B cell (primary cell): ENCODE measurements around the gene MT1A. TPM values are rescaled to one million over a fixed set of nuclear protein-coding genes. Genes with fewer than 3 reads are reported as not detected.

Experiments used
- ATAC-seq: fragments of 200-7000 bp; cut with Tn5 transposase; one replicate; pipeline ENCODE4 v1.10.0; 2021; ENCODE audit warnings: low read depth, mild to moderate bottlenecking, moderate number of reproducible peaks, moderate library complexity
- CTCF ChIA-PET: fragments of 350-600 bp; sonication (Branson Sonifier 250); formaldehyde crosslinking; loops from one replicate; lab custom pipeline; 2021; ENCODE audit warnings: antibody characterized with exemption, inconsistent platforms; lab: Charles Lee
- POLR2A ChIA-PET: fragments of 350-600 bp; sonication (Branson Sonifier 250); formaldehyde crosslinking; loops from one replicate; lab custom pipeline; 2021; ENCODE audit warnings: antibody characterized with exemption; lab: Charles Lee
- DNase-seq: peaks from one replicate; pipeline ENCODE4 v3.0.0; 2013
- H2AFZ ChIP-seq: 2 replicates; pipeline ENCODE4 v1.6.1; 2012; ENCODE audit warnings: mild to moderate bottlenecking, low read depth, low read length; ENCODE audit not compliant: insufficient read depth, poor library complexity, severe bottlenecking
- H3K27ac ChIP-seq, 2 donors: 1 replicate in 1 of 2; 2 replicates in 1 of 2; pipeline ENCODE4 v1.5.1; 2012 to 2013; ENCODE audit warnings: low read length in 2 of 2, mild to moderate bottlenecking in 2 of 2, moderate library complexity in 1 of 2
- H3K27me3 ChIP-seq, 4 experiments: fragments of 200-600 bp in 1 of 4; sonication (generic) in 1 of 4; replicated peaks in 1 of 4; 1 replicate in 2 of 4; 2 replicates in 2 of 4; pipeline versions ENCODE4 v1.6.1 to v1.7.0; 2013 to 2016; ENCODE audit warnings: low read length in 3 of 4, mild to moderate bottlenecking in 2 of 4, mixed read lengths in 1 of 4, moderate library complexity in 1 of 4; ENCODE audit not compliant: insufficient read depth in 4 of 4, control insufficient read depth in 3 of 4; ENCODE audit errors: control extremely low read depth in 1 of 4
- H3K36me3 ChIP-seq, 2 experiments: replicated peaks in 1 of 2; 1 replicate in 1 of 2; 2 replicates in 1 of 2; pipeline versions ENCODE4 v1.6.1 to v1.7.1; 2013; ENCODE audit warnings: low read length in 1 of 2; ENCODE audit not compliant: insufficient read depth in 2 of 2, control insufficient read depth in 1 of 2; ENCODE audit errors: control extremely low read depth in 1 of 2, extremely low read depth in 1 of 2
- H3K4me1 ChIP-seq, 2 donors: fragments of 200-600 bp in 1 of 2; sonication (generic) in 1 of 2; 1 replicate in 1 of 2; 2 replicates in 1 of 2; pipeline versions ENCODE4 v1.5.1 to v1.6.1; 2013 to 2017; ENCODE audit warnings: low read length in 2 of 2; ENCODE audit not compliant: control insufficient read depth in 2 of 2, insufficient read depth in 2 of 2
- H3K4me2 ChIP-seq: replicated peaks from 2 replicates; pipeline ENCODE3; 2012; ENCODE audit warnings: mild to moderate bottlenecking, low read depth, low read length; ENCODE audit not compliant: poor library complexity, severe bottlenecking
- H3K4me3 ChIP-seq, 5 experiments: fragments of 200-600 bp in 1 of 5; sonication (generic) in 1 of 5; 1 replicate in 3 of 5; 2 replicates in 2 of 5; pipeline versions ENCODE4 v1.5.1 to v1.7.0; 2011 to 2016; ENCODE audit warnings: low read length in 4 of 5, mild to moderate bottlenecking in 4 of 5, low read depth in 2 of 5, control low read depth in 1 of 5, moderate library complexity in 1 of 5; ENCODE audit not compliant: insufficient read depth in 1 of 5; ENCODE audit errors: control extremely low read depth in 1 of 5, extremely low read depth in 1 of 5
- H3K79me2 ChIP-seq: fragments of 200-600 bp; sonication (generic); one replicate; pipeline ENCODE4 v1.6.0; 2016; ENCODE audit warnings: low read length; ENCODE audit not compliant: control insufficient read depth, insufficient read depth
- H3K9ac ChIP-seq: fragments of 200-600 bp; sonication (generic); 2 replicates; pipeline ENCODE4 v1.6.1; 2017; ENCODE audit warnings: mild to moderate bottlenecking, low read length, moderate library complexity
- H3K9me3 ChIP-seq, 3 donors: one replicate each; pipeline versions ENCODE4 v1.6.1 to v1.7.1; 2013; ENCODE audit warnings: low read length in 2 of 3; ENCODE audit not compliant: control insufficient read depth in 2 of 3, insufficient read depth in 1 of 3; ENCODE audit errors: control extremely low read depth in 1 of 3
- H4K20me1 ChIP-seq: 2 replicates; pipeline ENCODE4 v1.6.0; 2012; ENCODE audit warnings: mild to moderate bottlenecking, low read length; ENCODE audit not compliant: insufficient read depth, control insufficient read depth, poor library complexity, severe bottlenecking
- H3K27ac Mint-ChIP-seq: one replicate; pipeline ENCODE4 v1.8.0; 2021; ENCODE audit warnings: mixed read lengths
- H3K27me3 Mint-ChIP-seq: one replicate; pipeline ENCODE4 v1.8.0; 2021; ENCODE audit warnings: mixed read lengths
- H3K4me1 Mint-ChIP-seq: one replicate; pipeline ENCODE4 v1.8.0; 2021; ENCODE audit warnings: mixed read lengths
- H3K4me3 Mint-ChIP-seq: one replicate; pipeline ENCODE4 v1.8.0; 2021; ENCODE audit warnings: mixed read lengths
- H3K9me3 Mint-ChIP-seq: one replicate; pipeline ENCODE4 v1.8.0; 2022; ENCODE audit warnings: mixed read lengths; ENCODE audit not compliant: insufficient read depth
- CTCF ChIP-seq: fragments of 200-600 bp; IDR thresholded peaks from one replicate; pipeline ENCODE4 v1.8.0; 2022; ENCODE audit warnings: antibody characterized with exemption, mild to moderate bottlenecking
- EZH2 ChIP-seq: IDR thresholded peaks from 2 replicates; pipeline ENCODE4 v1.6.1; 2012; ENCODE audit warnings: borderline replicate concordance, low read depth, mild to moderate bottlenecking, moderate library complexity, low read length; ENCODE audit not compliant: insufficient read depth, poor library complexity, severe bottlenecking
- WGBS: methylation state at CpG from one replicate; pipeline ENCODE4 v1.1.5; 2013; ENCODE audit warnings: missing lambda C conversion rate; ENCODE audit not compliant: insufficient coverage; 5-methylcytosine and 5-hydroxymethylcytosine counted together
- intact Hi-C: fragments of 100-400 bp; cut with micrococcal nuclease; formaldehyde crosslinking; loops from one replicate; pipeline ENCODE4 v1.10.0; 2022
- polyA plus RNA-seq: library from polyadenylated mRNA; depleted of rRNA; stranded (reverse); fragments of >200 nt; gene quantifications from 2 replicates; pipeline ENCODE4 v1.2.3, GENCODE V29; 2012
- total RNA-seq, 2 donors: library from RNA; stranded (reverse); fragments of 120-200 nt in 1 of 2; gene quantifications; 1 replicate in 1 of 2; 2 replicates in 1 of 2; pipeline versions ENCODE4 v1.2.3 to v1.2.4, GENCODE V29; 2013 to 2022

Gene MT1A
- total and polyA plus RNA-seq, 2 donors (not counting 1 experiment from before 2014, with no cell fraction given) = not detected

GRCh38 chr16:56669005-56669839, 30.8 kb downstream of the MT1A start, which contains the start of gene MT1H:
MT1H (plus strand) TSS chr16:56669814; CDS start chr16:56669885, 71 bp downstream.
- no peak within 1 kb of the TSS for H3K4me3 Mint-ChIP-seq
- H3K27ac ChIP-seq = no peak within 1 kb of the TSS
- DNase-seq = no peak
- H3K4me2 ChIP-seq = no peak within 1 kb of the TSS
- no peaks in the 10 kb centered on the region for H3K79me2 ChIP-seq
- peaks cover 6 to 7% of the 10 kb centered on the region in 2 donors for H3K4me1 ChIP-seq
- POLR2A ChIA-PET = no interaction called here
- H3K27ac Mint-ChIP-seq = no peak within 1 kb of the TSS
- peaks cover 0 to 3% (median 0%) of the 10 kb centered on the region in 3 donors for H3K9me3 ChIP-seq
- no peak for ATAC-seq
- no peak for TF ChIP-seq EZH2
- TF ChIP-seq CTCF = no peak
- no peak within 1 kb of the TSS for H3K9ac ChIP-seq
- intact Hi-C loops = no loop called here
- H3K9me3 Mint-ChIP-seq = no peaks in the 10 kb centered on the region
- no peaks in the 10 kb centered on the region for H3K36me3 ChIP-seq
- CTCF ChIA-PET = interaction anchor here (0.7 kb wide), 1 partner anchor 33 kb away, joined by 3 read pairs; no protein-coding TSS in a partner anchor
- peaks cover 0 to 75% (median 32%) of the 10 kb centered on the region in 4 experiments for H3K27me3 ChIP-seq
- no peaks in the 10 kb centered on the region for H4K20me1 ChIP-seq
- H3K4me3 ChIP-seq = no peak within 1 kb of the TSS
- peaks cover 9% of the 10 kb centered on the region for H3K4me1 Mint-ChIP-seq
- peaks cover 86% of the 10 kb centered on the region for H3K27me3 Mint-ChIP-seq
- no peak within 1 kb of the TSS for H2AFZ ChIP-seq
- WGBS = 9% methylated on average over 37 of the region's 38 CpGs
